ENCODE data around the gene CEP97.

CEP97 gene

GRCh38 chr3:101803939-101804338, 79.5 kb downstream of the CEP97 start:
- Histone ChIP-seq H3K27ac (ENCODE audit: extremely low read depth, low read depth, low read length) (no peak overlapping the region), H3K4me3 (ENCODE audit: low read depth, low read length) (no peak overlapping the region), H3K4me1 (ENCODE audit: control insufficient read depth, insufficient read depth, low read length) (no peaks in the 10 kb centered on the region), H3K9me3 (ENCODE audit: control insufficient read depth, insufficient read depth, low read depth, low read length) (no peaks in the 10 kb centered on the region), H3K36me3 (ENCODE audit: control insufficient read depth in 2 of 2, insufficient read depth in 1 of 2, low read length in 2 of 2) (peaks cover 14 to 31% of the 10 kb centered on the region in 2 experiments)
- POLR2A ChIA-PET: no interaction called here
- TF ChIP-seq ZIC2 (tag by site-specific recombination; IDR thresholded peaks at IDR 0.05) (no peak), ZFP69B (tag by site-specific recombination; IDR thresholded peaks at IDR 0.05) (no peak), ZNF654 (tag by site-specific recombination; IDR thresholded peaks at IDR 0.05; ENCODE audit: low read depth) (no peak), KLF10 (tag by site-specific recombination; IDR thresholded peaks at IDR 0.05) (no peak), ZSCAN23 (tag by site-specific recombination; IDR thresholded peaks at IDR 0.05) (no peak), EGR2 (tag by site-specific recombination; IDR thresholded peaks at IDR 0.05; ENCODE audit: low read depth) (no peak), ZNF549 (tag by site-specific recombination; IDR thresholded peaks at IDR 0.05) (no peak)
- CTCF ChIA-PET: interaction anchor here (0.6 to 4.7 kb wide), 5 partner anchors 19 to 422 kb away, joined by 3 to 44 read pairs (median 8); no protein-coding TSS in a partner anchor

DNA sequence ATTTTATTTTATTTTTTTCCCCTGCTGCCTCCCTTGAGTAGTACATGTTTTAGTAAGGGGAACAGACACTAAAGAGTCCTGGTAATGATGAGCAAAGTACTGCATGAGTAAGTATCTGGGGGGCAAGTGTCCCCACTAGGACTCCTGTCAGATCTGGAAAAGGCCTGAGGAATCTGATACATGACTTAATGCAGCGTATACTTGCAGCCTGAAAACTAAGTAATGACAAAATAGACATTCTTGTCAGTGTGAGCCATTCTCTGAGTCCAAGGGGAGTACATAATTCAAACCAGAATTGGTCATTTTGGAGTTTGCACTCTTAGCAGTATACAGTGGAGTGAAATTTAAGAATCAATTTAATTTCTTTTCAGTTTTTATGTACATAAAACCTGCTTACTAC, 82.1 kb downstream of the CEP97 start:
- Histone ChIP-seq H3K9me3 (ENCODE audit: control insufficient read depth, insufficient read depth, low read depth, low read length) (no peaks in the 10 kb centered on the region), H3K27ac (ENCODE audit: extremely low read depth, low read depth, low read length) (no peak overlapping the region), H3K36me3 (ENCODE audit: control insufficient read depth in 2 of 2, insufficient read depth in 1 of 2, low read length in 2 of 2) (peaks cover 13 to 24% of the 10 kb centered on the region in 2 experiments), H3K4me3 (ENCODE audit: low read depth, low read length) (no peak overlapping the region), H3K4me1 (ENCODE audit: control insufficient read depth, insufficient read depth, low read length) (no peaks in the 10 kb centered on the region)
- ChIA-PET CTCF (interaction anchor here (0.6 to 8.9 kb wide), 5 partner anchors 11 to 418 kb away, joined by 3 to 127 read pairs (median 4); no protein-coding TSS in a partner anchor), POLR2A (interaction anchor here (1.8 kb wide), 1 partner anchor 18 kb away, joined by 3 read pairs; no protein-coding TSS in a partner anchor)
- no peak for TF ChIP-seq ZNF701 (tag by site-specific recombination; IDR thresholded peaks at IDR 0.05)
- no peak for TF ChIP-seq ZNF112 (tag by site-specific recombination; IDR thresholded peaks at IDR 0.05)
- TF ChIP-seq ZSCAN16 (tag by site-specific recombination; IDR thresholded peaks at IDR 0.05): no peak
- TF ChIP-seq IKZF3 (tag by site-specific recombination; IDR thresholded peaks at IDR 0.05): no peak
- no peak for TF ChIP-seq ZNF544 (tag by site-specific recombination; IDR thresholded peaks at IDR 0.05)
- TF ChIP-seq, protein P1, sequence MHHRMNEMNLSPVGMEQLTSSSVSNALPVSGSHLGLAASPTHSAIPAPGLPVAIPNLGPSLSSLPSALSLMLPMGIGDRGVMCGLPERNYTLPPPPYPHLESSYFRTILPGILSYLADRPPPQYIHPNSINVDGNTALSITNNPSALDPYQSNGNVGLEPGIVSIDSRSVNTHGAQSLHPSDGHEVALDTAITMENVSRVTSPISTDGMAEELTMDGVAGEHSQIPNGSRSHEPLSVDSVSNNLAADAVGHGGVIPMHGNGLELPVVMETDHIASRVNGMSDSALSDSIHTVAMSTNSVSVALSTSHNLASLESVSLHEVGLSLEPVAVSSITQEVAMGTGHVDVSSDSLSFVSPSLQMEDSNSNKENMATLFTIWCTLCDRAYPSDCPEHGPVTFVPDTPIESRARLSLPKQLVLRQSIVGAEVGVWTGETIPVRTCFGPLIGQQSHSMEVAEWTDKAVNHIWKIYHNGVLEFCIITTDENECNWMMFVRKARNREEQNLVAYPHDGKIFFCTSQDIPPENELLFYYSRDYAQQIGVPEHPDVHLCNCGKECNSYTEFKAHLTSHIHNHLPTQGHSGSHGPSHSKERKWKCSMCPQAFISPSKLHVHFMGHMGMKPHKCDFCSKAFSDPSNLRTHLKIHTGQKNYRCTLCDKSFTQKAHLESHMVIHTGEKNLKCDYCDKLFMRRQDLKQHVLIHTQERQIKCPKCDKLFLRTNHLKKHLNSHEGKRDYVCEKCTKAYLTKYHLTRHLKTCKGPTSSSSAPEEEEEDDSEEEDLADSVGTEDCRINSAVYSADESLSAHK (tag by site-specific recombination; IDR thresholded peaks at IDR 0.05): no peak
- no peak for TF ChIP-seq GFI1B (tag by site-specific recombination; IDR thresholded peaks at IDR 0.05)
- no peak for TF ChIP-seq ZBTB21 (tag by site-specific recombination; IDR thresholded peaks at IDR 0.05)
- no peak for TF ChIP-seq ZNF174 (tag by site-specific recombination; IDR thresholded peaks at IDR 0.05)
- no peak for TF ChIP-seq KLF17 (tag by site-specific recombination; IDR thresholded peaks at IDR 0.05)
- TF ChIP-seq ZNF664 (tag by site-specific recombination; IDR thresholded peaks at IDR 0.05): no peak
- TF ChIP-seq SETDB1 (IDR thresholded peaks at IDR 0.05; ENCODE audit: insufficient read length, low read length): no peak
- TF ChIP-seq ZNF747 (tag by site-specific recombination; IDR thresholded peaks at IDR 0.05): no peak
- TF ChIP-seq HIC1 (tag by site-specific recombination; IDR thresholded peaks at IDR 0.05): no peak

Data from HEK293 (cell line).